ENCODE data around the gene CERT1. TPM values are rescaled to one million over a fixed set of nuclear protein-coding genes. Genes with fewer than 3 reads are reported as not detected.

CERT1 gene
- total RNA-seq, 1 experiment from 2014 or later = 50.2 TPM

- Mint-ChIP-seq H3K27me3 (ENCODE audit: low read depth) (no peaks in the 10 kb centered on the region), H3K36me3 (ENCODE audit: insufficient read depth in 1 of 3, low read depth in 3 of 3) (peaks cover 8 to 27% (median 15%) of the 10 kb centered on the region in 3 experiments), H3K27ac (no peak overlapping the region), H3K4me1 (peaks cover 11 to 15% of the 10 kb centered on the region in 2 experiments), H3K4me3 (no peak overlapping the region), H3K9me3 (peaks cover 7 to 18% of the 10 kb centered on the region in 2 experiments)
- peaks cover 9% of the 10 kb centered on the region for H3K79me1 ChIP-seq (ENCODE audit: insufficient read depth, low read depth, low read length, poor library complexity, severe bottlenecking)
- H4K20me1 ChIP-seq (ENCODE audit: control insufficient read depth, insufficient read depth, insufficient read length) = no peaks in the 10 kb centered on the region
- WGBS (ENCODE audit: extremely low coverage, insufficient read length, low lambda C conversion rate) = no CpG with 5 or more reads among the region's 1 CpG
- H3K9me3 ChIP-seq (ENCODE audit: control insufficient read depth, low read depth, low read length) = no peaks in the 10 kb centered on the region
- DNase-seq = no peak
- H2BK120ac ChIP-seq (ENCODE audit: low read depth, low read length, poor library complexity, severe bottlenecking) = no peak overlapping the region
- H3K4ac ChIP-seq (ENCODE audit: low read depth, low read length) = no peak overlapping the region
- no peak overlapping the region for H2AK5ac ChIP-seq (ENCODE audit: insufficient read length, low read length)
- no peak overlapping the region for H3K9ac ChIP-seq (ENCODE audit: extremely low read depth, insufficient read length, low read length)
- no peak overlapping the region for H2AFZ ChIP-seq (ENCODE audit: low read length)
- no peak overlapping the region for H4K91ac ChIP-seq (ENCODE audit: insufficient read length, low read depth, low read length)
- H3K14ac ChIP-seq (ENCODE audit: insufficient read depth, low read length) = no peak overlapping the region
- H3K18ac ChIP-seq (ENCODE audit: insufficient read length, low read depth, low read length) = no peak overlapping the region
- no peak overlapping the region for H2BK5ac ChIP-seq (ENCODE audit: insufficient read length, low read length)
- H3K23me2 ChIP-seq (ENCODE audit: insufficient read length, low read depth, low read length, poor library complexity, severe bottlenecking) = no peaks in the 10 kb centered on the region
- H3T11ph ChIP-seq (ENCODE audit: low read length) = no peak overlapping the region
- no peak overlapping the region for H2BK20ac ChIP-seq (ENCODE audit: low read depth, low read length, poor library complexity, severe bottlenecking)
- peaks cover 4% of the 10 kb centered on the region; the same call in 1 of the 2 replicates for H3K4me1 ChIP-seq (ENCODE audit: insufficient read depth, low read length)
- peaks cover 2% of the 10 kb centered on the region; the same call in 1 of the 2 replicates for H3K79me2 ChIP-seq (ENCODE audit: insufficient read depth, low read length)
- no peak overlapping the region for H3K56ac ChIP-seq (ENCODE audit: insufficient read length, low read depth, low read length)
- TF ChIP-seq, protein P1, sequence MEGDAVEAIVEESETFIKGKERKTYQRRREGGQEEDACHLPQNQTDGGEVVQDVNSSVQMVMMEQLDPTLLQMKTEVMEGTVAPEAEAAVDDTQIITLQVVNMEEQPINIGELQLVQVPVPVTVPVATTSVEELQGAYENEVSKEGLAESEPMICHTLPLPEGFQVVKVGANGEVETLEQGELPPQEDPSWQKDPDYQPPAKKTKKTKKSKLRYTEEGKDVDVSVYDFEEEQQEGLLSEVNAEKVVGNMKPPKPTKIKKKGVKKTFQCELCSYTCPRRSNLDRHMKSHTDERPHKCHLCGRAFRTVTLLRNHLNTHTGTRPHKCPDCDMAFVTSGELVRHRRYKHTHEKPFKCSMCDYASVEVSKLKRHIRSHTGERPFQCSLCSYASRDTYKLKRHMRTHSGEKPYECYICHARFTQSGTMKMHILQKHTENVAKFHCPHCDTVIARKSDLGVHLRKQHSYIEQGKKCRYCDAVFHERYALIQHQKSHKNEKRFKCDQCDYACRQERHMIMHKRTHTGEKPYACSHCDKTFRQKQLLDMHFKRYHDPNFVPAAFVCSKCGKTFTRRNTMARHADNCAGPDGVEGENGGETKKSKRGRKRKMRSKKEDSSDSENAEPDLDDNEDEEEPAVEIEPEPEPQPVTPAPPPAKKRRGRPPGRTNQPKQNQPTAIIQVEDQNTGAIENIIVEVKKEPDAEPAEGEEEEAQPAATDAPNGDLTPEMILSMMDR (conservative IDR thresholded peaks at IDR 0.05) = no peak
- H3K27me3 ChIP-seq (ENCODE audit: insufficient read depth, low read length) = no peaks in the 10 kb centered on the region
- no peak overlapping the region for H4K5ac ChIP-seq (ENCODE audit: insufficient read length, low read depth, low read length)
- no peak overlapping the region for H2BK15ac ChIP-seq (ENCODE audit: low read depth, low read length)
- no peak overlapping the region for H3K23ac ChIP-seq (ENCODE audit: insufficient read length, low read depth, low read length)
- no peak overlapping the region for H3K4me2 ChIP-seq (ENCODE audit: insufficient read depth, insufficient read length, low read length)
- no peak overlapping the region for H4K8ac ChIP-seq (replicated peaks; ENCODE audit: insufficient read length, low read depth, low read length)
- no peak overlapping the region for H2BK12ac ChIP-seq (ENCODE audit: insufficient read length, low read depth, low read length)
- no peak overlapping the region for H3K27ac ChIP-seq (ENCODE audit: insufficient read length, low read depth, low read length)
Observed at GRCh38 chr5:75484605-75485004, 26.8 kb downstream of the CERT1 start.

Measured in H9 (cell line).